Activated CD8-positive, alpha-beta memory T cell treated with anti-CD3 and anti-CD28 coated beads, Interleukin-2, amount 50 U/mL, for 24 hours (primary cell): ENCODE results near the gene DUOXA2.
"Not testable (repeated sequence)": the region's sequence is repeated elsewhere in the genome, so short reads cannot be mapped to it uniquely, and the experiment has no call there.

ENCODE experiments used
- DNase-seq: peaks from one replicate; pipeline ENCODE4 v3.0.0-alpha.2; 2020; ENCODE audit errors: extremely low read depth

The DUOXA2 gene

GRCh38 chr15:45114076-45114750 is at the start of gene DUOXA2, which contains the start of gene DUOX2:
Gene DUOXA2 (plus strand): TSS chr15:45114326. CDS start chr15:45114606, 280 bp downstream.
Gene DUOX2 (minus strand): TSS chr15:45114172. CDS start chr15:45113411, 761 bp downstream.
- DNase-seq: no peak

- DNase-seq: no peak
Measured at GRCh38 chr15:45064386-45064785, 49.7 kb upstream of the DUOXA2 start.

GRCh38 chr15:45069942-45070360 is 44.2 kb upstream of the DUOXA2 start:
- DNase-seq: not testable (repeated sequence)

- DNase-seq: not testable (repeated sequence)
Measured at GRCh38 chr15:45073602-45074001, 40.5 kb upstream of the DUOXA2 start.

GRCh38 chr15:45075440-45076320 is 38.4 kb upstream of the DUOXA2 start:
- not testable (repeated sequence) for DNase-seq

GRCh38 chr15:45077391-45077790 is 36.7 kb upstream of the DUOXA2 start:
- DNase-seq: not testable (repeated sequence)

- DNase-seq: not testable (repeated sequence)
Measured at GRCh38 chr15:45079201-45079600, 34.9 kb upstream of the DUOXA2 start.

GRCh38 chr15:45079628-45080246 is 34.4 kb upstream of the DUOXA2 start:
- not testable (repeated sequence) for DNase-seq

GRCh38 chr15:45080593-45080992 is 33.5 kb upstream of the DUOXA2 start:
- not testable (repeated sequence) for DNase-seq

GRCh38 chr15:45082412-45082811 is 31.7 kb upstream of the DUOXA2 start:
- DNase-seq: not testable (repeated sequence)

GRCh38 chr15:45083223-45083622 is 30.9 kb upstream of the DUOXA2 start:
- DNase-seq: no peak

- DNase-seq: no peak
Measured at GRCh38 chr15:45084163-45084562, 30.0 kb upstream of the DUOXA2 start.

- DNase-seq: no peak
Measured at GRCh38 chr15:45087513-45087912, 26.6 kb upstream of the DUOXA2 start.

- no peak for DNase-seq
Measured at GRCh38 chr15:45088801-45089711, 25.1 kb upstream of the DUOXA2 start.

- no peak for DNase-seq
Measured at GRCh38 chr15:45089712-45090373, 24.3 kb upstream of the DUOXA2 start.

GRCh38 chr15:45091161-45091560 is 23.0 kb upstream of the DUOXA2 start:
- no peak for DNase-seq

GRCh38 chr15:45091576-45091975 is 22.6 kb upstream of the DUOXA2 start:
- no peak for DNase-seq

GRCh38 chr15:45093013-45093412 is 21.1 kb upstream of the DUOXA2 start:
- DNase-seq: no peak

GRCh38 chr15:45093622-45094357 is 20.3 kb upstream of the DUOXA2 start:
- DNase-seq: no peak

GRCh38 chr15:45094358-45094730 is 19.8 kb upstream of the DUOXA2 start:
- DNase-seq: no peak
